M059J (cell line): Measurements from ENCODE around the gene PALLD. TPM values are rescaled to one million over a fixed set of nuclear protein-coding genes. Genes with fewer than 3 reads are reported as not detected.

Source experiments
- DNase-seq: peaks from one replicate; pipeline ENCODE4 v3.0.0-alpha.2; 2012; ENCODE audit warnings: low read depth
- total RNA-seq: library from RNA; depleted of rRNA; stranded (reverse); fragments of >200 nt; shearing (Covaris generic); gene quantifications from 2 replicates; pipeline ENCODE4 v1.2.3, GENCODE V29; 2014

The PALLD gene
- total RNA-seq, 1 experiment from 2014 or later: 46.0 TPM

GRCh38 chr4:168870004-168870403 is 373.2 kb downstream of the PALLD start:
- no peak for DNase-seq

- no peak for DNase-seq
Observed at GRCh38 chr4:168871632-168872031, 374.8 kb downstream of the PALLD start.

GRCh38 chr4:168874083-168874482 is 377.2 kb downstream of the PALLD start:
- no peak for DNase-seq

- no peak for DNase-seq
Observed at GRCh38 chr4:168876106-168876505, 379.3 kb downstream of the PALLD start.

GRCh38 chr4:168877511-168878491 is 380.9 kb downstream of the PALLD start:
- DNase-seq: no peak

GRCh38 chr4:168878623-168879022 is 381.8 kb downstream of the PALLD start:
- no peak for DNase-seq

- DNase-seq: no peak
Observed at GRCh38 chr4:168879188-168879587, 382.3 kb downstream of the PALLD start.

- peak; percentile 75 for DNase-seq
Observed at GRCh38 chr4:168880072-168880675, 383.3 kb downstream of the PALLD start.

- no peak for DNase-seq
Observed at GRCh38 chr4:168880811-168881595, 384.2 kb downstream of the PALLD start.

- peak; percentile 38 for DNase-seq
Observed at GRCh38 chr4:168881781-168882420, 385.0 kb downstream of the PALLD start.

GRCh38 chr4:168882650-168883233 is 385.9 kb downstream of the PALLD start:
- peak; percentile 50 for DNase-seq

GRCh38 chr4:168883513-168883912 is 386.7 kb downstream of the PALLD start:
- DNase-seq: peak; percentile 25

GRCh38 chr4:168884251-168885124 is 387.6 kb downstream of the PALLD start:
- DNase-seq: no peak

- DNase-seq: no peak
Observed at GRCh38 chr4:168885400-168885799, 388.5 kb downstream of the PALLD start.

GRCh38 chr4:168886351-168886750 is 389.5 kb downstream of the PALLD start:
- peak; percentile 66 for DNase-seq

- peak; percentile 26 for DNase-seq
Observed at GRCh38 chr4:168887809-168888208, 391.0 kb downstream of the PALLD start.

GRCh38 chr4:168888715-168889215 is 391.9 kb downstream of the PALLD start:
- no peak for DNase-seq

GRCh38 chr4:168891086-168891485 is 394.2 kb downstream of the PALLD start:
- no peak for DNase-seq

- DNase-seq: no peak
Observed at GRCh38 chr4:168891688-168892087, 394.8 kb downstream of the PALLD start.

GRCh38 chr4:168892475-168892874 is 395.6 kb downstream of the PALLD start:
- no peak for DNase-seq
